TTC549 (cell line): ENCODE measurements around the gene DPPA3.
"Not testable (repeated sequence)": the region's sequence is repeated elsewhere in the genome, so short reads cannot be mapped to it uniquely, and the experiment has no call there.

Source experiments
- FAIRE-seq: peaks from 2 replicates; lab custom pipeline; 2012; peaks lifted over from hg19 to GRCh38; lab: Jason Lieb, UNC

The DPPA3 gene

DNA sequence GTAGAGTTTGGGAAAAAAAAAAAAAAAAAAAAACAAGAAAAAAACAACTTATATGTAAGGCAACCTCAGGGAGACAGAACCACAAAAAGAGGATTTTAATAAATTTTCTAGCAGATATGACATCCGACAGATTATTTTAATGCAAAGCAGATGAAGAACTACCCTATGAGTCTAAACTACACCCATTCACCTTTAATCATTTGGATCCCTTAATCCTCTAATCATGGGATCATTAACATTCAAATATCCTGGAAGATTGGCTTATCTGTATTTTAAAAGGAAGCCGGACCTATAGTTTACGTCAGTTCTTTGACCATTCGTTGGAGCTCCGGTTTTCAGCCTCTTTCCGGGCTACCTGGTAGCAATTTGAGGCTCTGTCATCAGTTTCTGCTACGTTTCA is at the start of gene DPPA3:
Gene DPPA3, plus strand, starts transcription at position 301 of the 400 bp plus-strand sequence. CDS start 138 bp downstream, outside the sequence.
- no peak for FAIRE-seq

- no peak for FAIRE-seq
Measured at GRCh38 chr12:7661741-7662140, 49.5 kb upstream of the DPPA3 start.

- no peak for FAIRE-seq
Measured at GRCh38 chr12:7666595-7666994, 44.6 kb upstream of the DPPA3 start.

- no peak for FAIRE-seq
Measured at GRCh38 chr12:7667125-7667524, 44.1 kb upstream of the DPPA3 start.

GRCh38 chr12:7668171-7668570 is 43.1 kb upstream of the DPPA3 start:
- no peak for FAIRE-seq

DNA sequence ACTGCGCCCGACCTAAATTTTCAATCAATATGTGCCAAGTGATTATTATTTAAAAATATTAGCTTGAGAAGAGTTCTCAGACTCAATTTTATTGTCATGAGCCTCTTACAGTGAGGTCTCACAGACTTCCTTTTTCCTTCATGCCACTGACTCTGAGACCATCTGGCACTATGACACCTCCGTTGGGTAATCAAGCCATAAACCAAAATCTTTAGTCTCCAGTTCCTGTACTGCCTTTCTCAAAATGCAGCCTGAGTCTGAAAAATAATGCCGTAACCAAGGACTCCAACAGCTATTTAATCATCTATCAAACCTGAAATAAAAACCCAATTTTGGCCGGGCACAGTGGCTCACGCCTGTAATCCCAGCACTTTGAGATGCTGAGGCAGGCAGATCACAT is 35.8 kb upstream of the DPPA3 start:
- not testable (repeated sequence) for FAIRE-seq

DNA sequence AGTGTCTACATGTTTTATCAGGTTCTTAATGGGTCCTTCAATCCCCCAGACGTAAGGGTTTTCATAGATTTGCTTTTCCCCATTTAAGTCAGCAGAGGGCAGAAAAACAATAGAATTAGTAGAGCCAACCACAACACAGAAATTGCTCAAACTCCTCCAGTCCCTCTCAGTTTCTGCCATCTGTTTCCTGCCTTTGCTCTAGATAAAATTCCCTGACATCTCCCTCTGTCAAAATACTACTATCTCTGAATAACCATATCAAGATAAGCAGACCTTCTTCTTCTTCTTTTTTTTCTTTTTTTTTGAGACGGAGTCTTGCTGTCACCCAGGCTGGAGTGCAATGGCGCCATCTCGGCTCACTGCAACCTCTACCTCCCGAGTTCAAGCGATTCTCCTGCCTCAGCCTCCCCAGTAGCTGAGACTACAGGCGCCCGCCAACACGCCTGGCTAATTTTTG is 33.8 kb upstream of the DPPA3 start:
- peak; percentile 82 for FAIRE-seq

DNA sequence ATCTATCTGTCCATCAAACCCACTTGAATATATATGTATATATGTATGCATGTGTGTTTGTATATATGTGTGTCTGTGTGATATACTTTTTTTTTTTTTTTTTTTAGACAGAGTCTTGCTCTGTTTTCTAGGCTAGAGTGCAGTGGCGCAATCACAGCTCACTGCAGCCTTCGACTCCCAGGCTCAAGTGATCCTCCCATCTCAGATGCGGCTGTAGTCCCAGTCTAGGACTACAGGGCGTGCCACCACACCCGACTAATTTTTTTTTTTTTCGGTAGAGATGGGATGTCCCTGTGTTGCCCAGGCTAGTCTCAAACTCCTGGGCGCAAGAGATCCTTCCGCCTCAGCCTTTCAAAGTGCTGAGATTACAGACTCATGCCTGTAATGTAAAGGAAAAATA is 32.5 kb upstream of the DPPA3 start:
- FAIRE-seq, result no peak

DNA sequence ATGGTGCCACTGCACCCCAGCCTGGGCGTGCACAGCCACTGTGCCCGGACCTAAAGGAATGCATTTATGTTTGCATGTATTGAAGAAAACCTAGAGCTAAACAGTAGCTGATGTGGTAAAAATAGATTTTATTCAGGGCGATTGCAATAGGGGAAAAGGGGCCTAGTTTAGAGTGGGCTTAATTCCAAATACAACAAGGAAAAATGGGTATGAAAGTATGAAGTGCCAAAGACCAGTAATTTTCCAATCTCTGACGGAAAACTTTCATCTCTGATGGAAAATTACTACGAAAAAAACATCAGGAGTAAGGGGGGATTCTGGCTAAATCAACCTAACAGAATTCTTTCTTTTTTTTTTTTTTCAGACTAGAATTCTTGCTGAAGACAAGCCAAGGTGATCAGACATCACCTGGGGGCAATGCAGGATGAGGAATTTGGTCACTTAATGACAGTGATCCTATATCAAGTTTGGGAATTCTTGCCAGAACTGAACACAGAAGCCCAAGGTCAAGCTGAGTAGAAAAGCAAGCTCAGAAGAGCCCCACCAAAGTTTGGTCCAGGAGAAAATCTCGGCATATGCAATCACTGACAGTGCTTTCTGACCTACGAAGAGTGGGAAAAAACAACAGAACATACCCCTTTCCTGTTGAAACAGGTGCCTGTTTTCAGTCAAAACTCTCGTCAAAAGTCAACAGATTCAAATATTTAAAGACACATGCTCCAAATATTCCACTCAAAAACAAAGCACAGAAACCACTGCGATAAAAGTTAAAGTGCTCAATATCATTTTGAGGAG is 31.8 kb upstream of the DPPA3 start:
- FAIRE-seq, result no peak

DNA sequence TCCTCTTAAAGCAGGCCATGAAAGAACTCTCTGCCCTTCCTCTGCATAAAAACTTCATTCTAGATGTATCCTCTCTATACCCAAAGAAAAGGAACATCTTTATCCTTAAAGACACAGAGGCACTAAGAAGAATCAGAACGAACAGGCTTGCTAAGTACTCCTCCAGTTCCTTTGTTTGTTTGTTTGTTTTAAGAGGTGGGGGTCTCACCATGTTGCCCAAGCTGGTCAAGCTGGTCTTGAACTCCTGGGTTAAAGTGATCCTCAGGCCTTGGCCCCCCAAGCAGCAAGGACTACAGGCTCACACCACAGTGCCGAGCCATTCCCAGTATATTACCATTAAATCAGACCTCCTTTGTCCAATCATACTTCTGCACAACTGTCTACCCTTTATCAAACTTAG is 29.7 kb upstream of the DPPA3 start:
- no peak for FAIRE-seq

GRCh38 chr12:7693793-7694192 is 17.4 kb upstream of the DPPA3 start:
- no peak for FAIRE-seq

DNA sequence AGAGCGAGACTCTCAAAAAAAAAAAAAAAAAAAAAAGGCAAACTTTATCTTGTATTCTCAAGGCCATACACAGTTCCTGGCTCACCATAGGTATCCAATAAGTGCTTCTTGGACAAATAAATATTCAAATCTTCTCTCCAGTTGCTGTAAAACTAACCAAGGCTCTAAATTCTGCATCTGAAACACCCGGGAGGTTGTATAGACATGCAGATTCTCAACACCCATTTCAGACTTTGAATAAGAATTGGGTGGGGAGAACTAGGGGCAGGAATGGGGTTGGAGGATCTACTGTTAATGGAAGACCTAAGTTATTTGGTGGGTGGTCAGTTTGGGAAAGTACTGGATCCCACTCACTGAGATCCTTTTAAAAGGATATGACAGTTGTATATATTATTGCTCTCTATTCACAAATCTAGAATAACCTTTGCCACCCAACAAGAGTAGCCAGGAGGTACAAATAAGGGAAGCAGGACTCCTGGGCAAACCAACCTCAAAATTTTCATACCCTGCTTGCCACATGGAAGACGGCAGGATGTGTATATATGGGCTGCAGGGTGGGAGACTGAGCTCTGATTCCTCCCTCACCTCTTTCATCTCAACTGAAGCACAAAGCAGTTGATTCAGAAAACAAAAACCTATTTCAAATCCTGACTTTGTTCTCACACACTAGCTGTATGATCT is 16.5 kb upstream of the DPPA3 start:
- no peak for FAIRE-seq

- FAIRE-seq, result no peak
Measured at GRCh38 chr12:7695237-7695560, 16.0 kb upstream of the DPPA3 start.

DNA sequence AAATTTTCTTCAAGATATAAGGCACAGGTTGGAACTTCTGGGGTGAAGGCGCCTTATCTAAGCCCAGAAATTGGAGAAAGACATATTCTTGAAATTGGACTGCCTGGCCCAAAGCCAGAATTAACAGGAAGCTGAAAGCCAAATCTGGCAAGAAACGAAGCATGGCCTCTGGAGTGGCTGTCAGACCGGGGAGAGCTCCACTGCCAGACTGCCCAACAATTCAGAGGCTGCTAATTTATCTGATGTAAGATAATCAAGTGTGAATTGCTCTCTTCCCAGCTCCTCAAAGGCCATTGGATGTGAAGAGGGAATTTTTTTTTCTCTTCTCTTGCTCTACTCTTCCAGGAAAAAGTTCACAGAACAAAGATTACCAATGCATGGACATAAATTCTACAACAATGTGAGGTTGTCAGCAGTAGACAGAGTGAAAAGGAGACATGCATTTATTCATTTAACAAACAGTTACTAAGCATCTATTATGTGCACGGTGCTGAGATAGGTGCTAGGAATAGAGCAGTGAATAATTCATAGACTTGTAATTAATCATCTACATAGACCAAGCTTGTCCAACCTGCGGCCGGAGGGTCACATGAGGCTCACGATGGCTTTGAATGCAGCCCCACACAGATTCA is 15.6 kb upstream of the DPPA3 start, which contains the start of gene GDF3:
Gene GDF3, minus strand, starts transcription at position 210 of the 632 bp plus-strand sequence. Its CDS starts 47 bp downstream, at position 163.
- FAIRE-seq, result no peak

DNA sequence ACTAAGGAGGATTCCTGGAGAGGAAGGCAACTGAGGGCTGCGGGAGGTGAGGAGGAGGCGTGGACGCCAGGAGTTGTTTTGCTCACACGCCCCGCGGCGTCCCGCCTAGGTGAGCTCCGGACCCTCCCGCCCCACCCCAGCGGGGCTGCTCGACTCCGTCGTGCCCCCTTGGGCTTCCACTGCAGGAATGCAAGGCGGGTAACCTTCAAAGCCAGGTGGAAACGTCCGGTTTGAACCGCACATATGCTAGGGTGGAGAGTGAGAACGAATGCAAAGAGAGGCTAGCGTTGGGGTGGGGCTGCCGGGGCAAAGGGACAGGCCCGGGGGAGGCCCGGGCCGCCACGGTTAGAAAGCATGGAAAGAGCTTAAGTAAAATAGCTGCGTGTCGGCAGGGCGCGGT is 5.4 kb upstream of the DPPA3 start:
- FAIRE-seq, result no peak

DNA sequence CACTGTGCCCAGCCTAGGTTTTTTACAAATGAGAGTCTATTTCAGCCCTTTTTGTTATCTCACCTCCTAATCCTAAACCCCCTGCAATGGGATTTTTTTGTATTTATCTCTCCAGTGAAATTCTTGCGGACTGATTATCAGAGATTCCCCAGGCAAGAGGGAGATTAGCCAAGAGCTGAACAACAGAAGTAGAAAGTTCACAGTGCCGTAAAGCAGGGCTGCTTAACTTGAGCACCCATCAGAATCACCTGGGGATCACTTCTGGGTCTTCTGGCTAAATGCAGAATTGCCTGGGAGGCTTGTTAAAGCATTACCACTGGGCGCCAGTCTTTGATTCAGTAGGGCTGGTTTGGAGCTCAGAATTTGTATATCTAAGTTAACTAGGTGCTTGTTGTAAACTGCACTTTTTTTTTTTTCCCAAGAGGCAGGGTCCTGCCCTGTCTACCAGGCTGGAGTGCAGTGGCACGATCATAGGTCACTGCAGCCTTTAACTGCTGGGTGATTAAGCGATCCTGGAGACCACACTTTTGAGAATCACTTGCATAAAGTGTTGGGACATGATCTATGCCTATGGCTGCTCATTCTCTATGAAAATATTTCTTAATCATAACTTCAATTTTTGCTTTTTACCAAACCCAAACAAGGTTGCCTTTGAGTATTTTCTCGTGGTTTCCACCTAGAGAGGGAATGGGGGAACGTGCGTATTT is 1.1 kb upstream of the DPPA3 start:
- no peak for FAIRE-seq

- FAIRE-seq, result no peak
Measured at GRCh38 chr12:7712841-7713442, 1.7 kb downstream of the DPPA3 start.

DNA sequence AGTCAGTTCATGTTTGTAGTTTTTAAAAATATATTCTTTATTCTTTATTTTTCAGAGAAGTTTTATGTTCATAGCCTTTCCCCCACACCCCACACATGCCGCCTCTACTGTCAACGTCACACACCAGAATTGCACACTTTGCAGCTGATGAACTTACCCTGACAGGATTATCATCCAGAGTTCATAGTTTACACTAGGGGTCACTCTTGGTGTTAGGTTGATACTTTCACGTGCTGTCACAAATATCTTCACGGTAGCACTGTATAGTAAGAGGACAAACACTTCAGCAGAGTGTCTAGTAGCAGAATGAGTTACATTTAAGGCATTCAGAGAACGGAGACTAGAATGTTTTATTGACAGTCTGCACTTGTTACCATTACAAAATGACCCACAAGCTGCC is 5.1 kb downstream of the DPPA3 start:
- no peak for FAIRE-seq

- no peak for FAIRE-seq
Measured at GRCh38 chr12:7719946-7720730, 8.9 kb downstream of the DPPA3 start.

DNA sequence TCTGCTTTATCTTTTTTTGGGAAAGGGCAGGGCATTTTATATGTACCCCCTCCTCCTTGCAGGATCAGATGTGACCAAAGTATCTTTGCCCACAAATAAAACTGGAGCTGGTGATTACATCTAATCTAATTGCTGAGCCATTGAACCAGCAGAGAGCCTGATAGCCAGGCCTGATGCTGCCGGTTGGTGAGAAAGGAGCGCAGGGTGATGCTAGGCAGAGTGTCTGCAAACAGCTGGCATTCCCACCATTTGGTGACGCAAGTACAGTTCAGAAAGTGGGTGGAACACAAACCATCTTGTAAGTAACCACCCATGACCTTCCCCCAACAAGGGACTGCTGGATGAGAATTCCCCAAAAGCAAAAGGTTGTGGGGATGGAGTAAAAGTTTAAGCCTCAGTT is 12.7 kb downstream of the DPPA3 start:
- no peak for FAIRE-seq

GRCh38 chr12:7729746-7730145 is 18.5 kb downstream of the DPPA3 start:
- no peak for FAIRE-seq
